ENCODE data around the gene GKN2. TPM values are rescaled to one million over a fixed set of nuclear protein-coding genes. Genes with fewer than 3 reads are reported as not detected.

The GKN2 gene
- total and polyA plus RNA-seq, 2 donors (not counting 1 experiment from before 2014, with no cell fraction given), result not detected

GRCh38 chr2:68995916-68996315 lies 43.2 kb upstream of the GKN2 start:
- H3K79me2 ChIP-seq (ENCODE audit: control insufficient read depth, insufficient read depth, low read length), result no peaks in the 10 kb centered on the region
- TF ChIP-seq EZH2 (IDR thresholded peaks at IDR 0.05; ENCODE audit: low read length, missing control alignments) (no peak), CTCF (conservative IDR thresholded peaks at IDR 0.05 in 1 of 2, IDR thresholded peaks at IDR 0.05 in 1 of 2; ENCODE audit: low read depth in 1 of 2, low read length in 2 of 2) (no peak)
- DNase-seq (ENCODE audit: low read depth in 2 of 2), result no peak
- no peak overlapping the region for H2AFZ ChIP-seq (ENCODE audit: low read length)
- H3K4me1 ChIP-seq (ENCODE audit: control insufficient read depth, extremely low read depth, insufficient read depth, low read length), result no peaks in the 10 kb centered on the region
- no peak overlapping the region for H3K27ac ChIP-seq (ENCODE audit: insufficient read depth, low read length)
- no peak overlapping the region for H3K4me3 ChIP-seq (replicated peaks in 1 of 4; ENCODE audit: control extremely low read depth in 1 of 4, insufficient read depth in 1 of 4, low read depth in 3 of 4, low read length in 4 of 4)
- no peaks in the 10 kb centered on the region for H3K9me3 ChIP-seq (ENCODE audit: control insufficient read depth, insufficient read depth, low read depth, low read length)
- no peaks in the 10 kb centered on the region for H3K36me3 ChIP-seq (ENCODE audit: control insufficient read depth, insufficient read depth, low read length)
- H4K20me1 ChIP-seq (ENCODE audit: control insufficient read depth, extremely low read depth, insufficient read depth, low read length), result no peaks in the 10 kb centered on the region
- H3K4me2 ChIP-seq (ENCODE audit: extremely low read depth, insufficient read depth, low read length), result no peak overlapping the region
- peaks cover 3% of the 10 kb centered on the region for H3K27me3 ChIP-seq (ENCODE audit: control insufficient read depth, insufficient read depth, low read length)
- no peak overlapping the region for H3K9ac ChIP-seq (ENCODE audit: insufficient read depth, low read length)

GRCh38 chr2:68994864-68995263 lies 42.2 kb upstream of the GKN2 start:
- H2AFZ ChIP-seq (ENCODE audit: low read length), result no peak overlapping the region
- H4K20me1 ChIP-seq (ENCODE audit: control insufficient read depth, extremely low read depth, insufficient read depth, low read length), result no peaks in the 10 kb centered on the region
- H3K9ac ChIP-seq (ENCODE audit: insufficient read depth, low read length), result no peak overlapping the region
- no peaks in the 10 kb centered on the region for H3K79me2 ChIP-seq (ENCODE audit: control insufficient read depth, insufficient read depth, low read length)
- no peak for TF ChIP-seq CTCF (conservative IDR thresholded peaks at IDR 0.05 in 1 of 2, IDR thresholded peaks at IDR 0.05 in 1 of 2; ENCODE audit: low read depth in 1 of 2, low read length in 2 of 2)
- TF ChIP-seq EZH2 (IDR thresholded peaks at IDR 0.05; ENCODE audit: low read length, missing control alignments), result no peak
- no peaks in the 10 kb centered on the region for H3K9me3 ChIP-seq (ENCODE audit: control insufficient read depth, insufficient read depth, low read depth, low read length)
- H3K4me2 ChIP-seq (ENCODE audit: extremely low read depth, insufficient read depth, low read length), result no peak overlapping the region
- peak; percentile 38 to 94 for DNase-seq (ENCODE audit: low read depth in 2 of 2)
- no peaks in the 10 kb centered on the region for H3K4me1 ChIP-seq (ENCODE audit: control insufficient read depth, extremely low read depth, insufficient read depth, low read length)
- H3K36me3 ChIP-seq (ENCODE audit: control insufficient read depth, insufficient read depth, low read length), result no peaks in the 10 kb centered on the region
- no peak overlapping the region for H3K4me3 ChIP-seq (replicated peaks in 1 of 4; ENCODE audit: control extremely low read depth in 1 of 4, insufficient read depth in 1 of 4, low read depth in 3 of 4, low read length in 4 of 4)
- peaks cover 7% of the 10 kb centered on the region for H3K27me3 ChIP-seq (ENCODE audit: control insufficient read depth, insufficient read depth, low read length)
- H3K27ac ChIP-seq (ENCODE audit: insufficient read depth, low read length), result no peak overlapping the region

GRCh38 chr2:68993660-68994059 lies 41.0 kb upstream of the GKN2 start:
- H3K4me3 ChIP-seq (replicated peaks in 1 of 4; ENCODE audit: control extremely low read depth in 1 of 4, insufficient read depth in 1 of 4, low read depth in 3 of 4, low read length in 4 of 4), result no peak overlapping the region
- DNase-seq (ENCODE audit: low read depth in 2 of 2), result no peak
- TF ChIP-seq CTCF (conservative IDR thresholded peaks at IDR 0.05 in 1 of 2, IDR thresholded peaks at IDR 0.05 in 1 of 2; ENCODE audit: low read depth in 1 of 2, low read length in 2 of 2) (no peak), EZH2 (IDR thresholded peaks at IDR 0.05; ENCODE audit: low read length, missing control alignments) (no peak)
- H3K4me1 ChIP-seq (ENCODE audit: control insufficient read depth, extremely low read depth, insufficient read depth, low read length), result no peaks in the 10 kb centered on the region
- H3K79me2 ChIP-seq (ENCODE audit: control insufficient read depth, insufficient read depth, low read length), result no peaks in the 10 kb centered on the region
- H3K9me3 ChIP-seq (ENCODE audit: control insufficient read depth, insufficient read depth, low read depth, low read length), result no peaks in the 10 kb centered on the region
- H4K20me1 ChIP-seq (ENCODE audit: control insufficient read depth, extremely low read depth, insufficient read depth, low read length), result no peaks in the 10 kb centered on the region
- no peak overlapping the region for H3K9ac ChIP-seq (ENCODE audit: insufficient read depth, low read length)
- no peaks in the 10 kb centered on the region for H3K36me3 ChIP-seq (ENCODE audit: control insufficient read depth, insufficient read depth, low read length)
- H2AFZ ChIP-seq (ENCODE audit: low read length), result no peak overlapping the region
- no peak overlapping the region for H3K4me2 ChIP-seq (ENCODE audit: extremely low read depth, insufficient read depth, low read length)
- H3K27ac ChIP-seq (ENCODE audit: insufficient read depth, low read length), result no peak overlapping the region
- peaks cover 7% of the 10 kb centered on the region for H3K27me3 ChIP-seq (ENCODE audit: control insufficient read depth, insufficient read depth, low read length)

Data from fibroblast of lung (primary cell).